ENCODE measurements around the gene MOB1B.
"Not testable (repeated sequence)": the region's sequence is repeated elsewhere in the genome, so short reads cannot be mapped to it uniquely, and the experiment has no call there.

Gene MOB1B

GRCh38 chr4:71009086-71009485 lies 106.9 kb downstream of the MOB1B start:
- DNase-seq (ENCODE audit: low spot score), result no peak

DNA sequence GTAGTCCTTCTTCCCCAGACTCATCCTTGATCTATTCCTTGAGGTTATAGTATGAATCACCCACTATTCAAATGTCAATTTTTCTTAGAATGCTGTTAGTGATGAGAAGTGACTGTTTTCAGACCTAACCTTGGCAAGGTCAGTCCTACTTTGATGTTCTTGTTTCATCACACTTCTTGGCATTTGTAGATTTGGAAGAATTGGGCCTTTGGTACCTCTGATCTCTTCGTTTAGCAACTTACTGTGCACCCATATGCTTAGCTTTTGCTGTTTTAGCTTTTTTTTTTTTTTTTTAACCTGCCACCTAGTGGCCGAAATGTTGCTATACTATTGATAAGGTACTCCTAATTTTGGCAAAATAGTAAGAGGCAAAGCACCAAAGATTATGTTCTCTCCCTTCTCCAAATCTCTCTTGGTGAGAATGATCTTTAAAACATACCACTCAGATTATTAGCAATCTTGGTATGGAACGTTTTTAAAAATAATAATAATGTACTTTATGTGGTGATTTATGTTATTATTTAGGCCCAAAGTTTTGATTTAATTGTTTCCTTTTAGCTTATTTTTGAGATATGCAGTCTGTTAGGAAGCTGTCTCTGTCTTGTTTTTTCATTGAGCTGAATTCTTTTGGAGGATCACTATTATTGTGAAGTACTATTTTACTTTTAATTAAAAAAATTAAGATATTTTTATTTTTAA lies 107.9 kb downstream of the MOB1B start:
- DNase-seq (ENCODE audit: low spot score), result peak; percentile 9

DNA sequence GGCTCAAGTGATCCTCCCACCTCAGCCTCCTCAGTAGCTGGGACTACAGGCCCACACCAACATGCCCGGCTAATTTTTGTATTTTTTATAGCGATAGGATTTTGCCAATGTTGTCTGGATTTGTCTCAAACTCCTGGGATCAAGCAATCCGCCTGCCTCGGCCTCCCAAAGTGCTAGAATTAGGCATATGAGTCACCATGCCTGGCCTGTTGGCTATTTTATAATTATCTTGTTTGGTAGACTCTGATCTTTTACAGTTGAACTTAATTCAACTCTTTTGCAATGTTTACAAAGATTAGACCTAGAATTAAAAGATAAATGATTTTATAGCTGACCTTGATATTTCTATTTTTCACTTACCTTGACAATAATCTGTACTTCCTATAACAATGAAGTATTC lies 109.3 kb downstream of the MOB1B start:
- no peak for DNase-seq (ENCODE audit: low spot score)

DNA sequence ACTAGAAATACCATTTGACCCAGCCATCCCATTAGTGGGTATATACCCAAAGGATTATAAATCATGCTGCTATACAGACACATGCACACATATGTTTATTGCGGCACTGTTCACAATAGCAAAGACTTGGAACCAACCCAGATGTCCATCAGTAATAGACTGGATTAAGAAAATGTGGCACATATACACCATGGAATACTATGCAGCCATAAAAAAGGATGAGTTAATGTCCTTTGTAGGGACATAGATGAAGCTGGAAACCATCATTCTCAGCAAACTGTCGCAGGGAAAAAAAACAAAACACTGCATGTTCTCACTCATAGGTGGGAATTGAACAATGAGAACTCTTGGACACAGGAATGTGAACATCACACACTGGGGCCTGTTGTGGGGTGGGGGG lies 115.2 kb downstream of the MOB1B start:
- not testable (repeated sequence) for DNase-seq (ENCODE audit: low spot score)

DNA sequence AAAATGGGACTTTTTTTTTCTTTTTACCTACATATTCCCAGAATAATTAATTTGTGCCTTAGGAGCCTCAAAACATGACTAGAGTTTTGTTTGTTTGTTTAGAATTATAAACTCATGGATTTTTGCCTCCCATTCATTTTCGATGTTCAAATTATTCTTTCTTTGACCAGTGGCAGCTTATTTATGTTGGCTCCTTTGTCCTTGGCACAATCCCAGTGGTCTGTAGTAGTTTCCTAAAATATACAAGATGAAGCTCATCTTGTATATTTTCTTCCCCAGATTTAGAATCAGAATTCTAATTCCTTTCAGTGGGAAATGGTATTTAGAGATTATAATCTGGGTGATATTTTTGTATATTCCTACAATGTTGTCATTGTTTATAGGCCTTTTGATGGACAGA lies 118.4 kb downstream of the MOB1B start:
- DNase-seq (ENCODE audit: low spot score), result no peak

DNA sequence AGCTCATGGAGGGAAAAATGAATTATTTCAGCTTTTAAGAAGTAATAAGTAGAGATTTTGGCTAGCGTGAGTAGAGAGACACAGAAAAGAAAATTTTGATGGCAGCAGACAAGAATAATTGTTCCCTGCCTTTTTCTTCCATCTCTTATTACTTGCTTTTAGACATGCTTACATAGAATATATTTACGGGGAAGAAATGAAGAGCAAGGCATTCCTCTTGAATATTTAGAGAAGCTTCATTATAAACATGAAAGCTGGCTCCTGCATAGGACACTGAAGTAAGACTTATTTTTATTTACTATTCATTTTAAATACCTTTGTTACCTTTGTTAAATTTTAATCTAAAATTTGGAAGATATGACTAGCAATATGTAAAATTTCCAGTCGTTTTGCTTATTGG lies 123.5 kb downstream of the MOB1B start:
- no peak for DNase-seq (ENCODE audit: low spot score)

- DNase-seq (ENCODE audit: low spot score), result peak; percentile 45
Measured at GRCh38 chr4:71026086-71026485, 123.9 kb downstream of the MOB1B start.

DNA sequence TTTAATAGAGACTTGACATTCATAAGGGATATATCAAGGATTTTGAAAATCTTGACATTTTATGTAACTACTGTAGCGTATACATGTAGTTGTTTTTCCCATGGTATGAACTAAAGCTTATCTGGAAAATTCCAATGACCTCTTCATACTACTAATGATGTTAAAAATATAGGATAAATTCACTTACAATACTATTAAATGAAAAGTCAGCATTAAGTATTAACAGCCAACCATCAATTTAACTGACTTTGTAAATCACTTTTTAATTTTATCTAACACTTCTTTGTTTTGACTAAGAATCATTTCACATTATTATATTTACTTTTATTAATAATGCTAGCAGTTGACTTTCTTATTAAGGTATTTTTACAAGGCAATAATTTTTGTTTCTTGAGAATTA lies 125.4 kb downstream of the MOB1B start:
- DNase-seq (ENCODE audit: low spot score), result no peak

- DNase-seq (ENCODE audit: low spot score), result no peak
Measured at GRCh38 chr4:71029504-71029903, 127.3 kb downstream of the MOB1B start.

- peak; percentile 10 for DNase-seq (ENCODE audit: low spot score)
Measured at GRCh38 chr4:71032106-71032505, 129.9 kb downstream of the MOB1B start.
